Measurements from ENCODE around the gene PLEKHB2. TPM values are rescaled to one million over a fixed set of nuclear protein-coding genes. Genes with fewer than 3 reads are reported as not detected.
"Not testable (repeated sequence)": the region's sequence is repeated elsewhere in the genome, so short reads cannot be mapped to it uniquely, and the experiment has no call there.

PLEKHB2 gene
- total RNA-seq, 2 experiments from 2014 or later: 66.9 to 71.7 TPM

- ATAC-seq (ENCODE audit: poor library complexity) (no peak), DNase-seq (peak in 3 of 14 experiments; percentile 22 to 35 (median 35))
- POLR2A ChIA-PET: no interaction called here
Observed at GRCh38 chr2:131146231-131146630, 41.1 kb downstream of the PLEKHB2 start.

DNA sequence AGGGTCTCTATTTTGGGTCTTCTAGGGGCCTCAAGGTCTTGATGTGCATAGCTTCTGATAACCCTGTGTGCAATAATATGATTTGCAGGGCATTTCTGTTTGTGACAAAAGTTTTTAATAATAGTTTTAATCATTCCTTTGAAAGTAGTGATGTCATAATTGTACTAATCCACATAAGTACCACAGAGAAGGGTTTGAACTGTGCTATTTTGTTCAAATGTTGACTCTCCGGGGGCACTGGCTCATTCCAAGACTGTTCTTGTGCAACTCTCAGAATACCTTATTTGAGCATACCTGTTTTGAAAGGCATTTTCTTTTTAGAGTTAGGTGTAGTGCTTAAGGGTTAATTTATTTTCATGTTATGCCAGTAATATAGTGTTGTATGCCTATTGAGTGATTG lies 41.6 kb downstream of the PLEKHB2 start:
- H3K4me3 ChIP-seq (ENCODE audit: low read length): no peak overlapping the region
- no peaks in the 10 kb centered on the region for H3K4me1 ChIP-seq (ENCODE audit: insufficient read depth, low read length)
- intact Hi-C loops (cut with DNase I, micrococcal nuclease): no loop called here
- no peak for ATAC-seq (ENCODE audit: poor library complexity)
- CTCF ChIA-PET: no interaction called here
- DNase-seq: no peak
- no peak overlapping the region for H3K4me3 Mint-ChIP-seq
- TF ChIP-seq CTCF (IDR thresholded peaks at IDR 0.05): no peak
- H3K9me3 ChIP-seq (ENCODE audit: control insufficient read depth in 1 of 2, insufficient read depth in 1 of 2, low read length in 2 of 2): no peaks in the 10 kb centered on the region
- H3K36me3 Mint-ChIP-seq (ENCODE audit: low read depth): peaks cover 89% of the 10 kb centered on the region
- no peaks in the 10 kb centered on the region for H3K4me1 Mint-ChIP-seq (ENCODE audit: low read depth)
- H3K27me3 Mint-ChIP-seq: no peaks in the 10 kb centered on the region
- POLR2A ChIA-PET: no interaction called here
- no peaks in the 10 kb centered on the region for H3K27me3 ChIP-seq (ENCODE audit: control insufficient read depth in 1 of 2, insufficient read depth in 2 of 2, low read length in 2 of 2)
- no peak overlapping the region for H3K27ac ChIP-seq (ENCODE audit: low read depth in 1 of 2, low read length in 2 of 2)
- no peaks in the 10 kb centered on the region for H3K9me3 Mint-ChIP-seq
- no peak overlapping the region for H3K27ac Mint-ChIP-seq
- H3K36me3 ChIP-seq (ENCODE audit: insufficient read depth, low read length): peaks cover 83% of the 10 kb centered on the region

More at GRCh38 chr2:131146231-131146630, 41.1 kb downstream of the PLEKHB2 start:
- peaks cover 92% of the 10 kb centered on the region for H3K36me3 Mint-ChIP-seq (ENCODE audit: low read depth)
- no peak overlapping the region for H3K4me3 Mint-ChIP-seq
- H3K27me3 Mint-ChIP-seq: no peaks in the 10 kb centered on the region
- TF ChIP-seq CTCF (IDR thresholded peaks at IDR 0.05): no peak
- no peaks in the 10 kb centered on the region for H3K4me1 Mint-ChIP-seq (ENCODE audit: low read depth)
- Histone ChIP-seq H3K27ac (ENCODE audit: low read depth in 1 of 2, low read length in 2 of 2) (no peak overlapping the region), H3K36me3 (ENCODE audit: insufficient read depth, low read length) (peaks cover 85% of the 10 kb centered on the region), H3K4me3 (ENCODE audit: low read length) (no peak overlapping the region), H3K4me1 (ENCODE audit: insufficient read depth, low read length) (no peaks in the 10 kb centered on the region), H3K9me3 (ENCODE audit: control insufficient read depth in 1 of 2, insufficient read depth in 1 of 2, low read length in 2 of 2) (no peaks in the 10 kb centered on the region), H3K27me3 (ENCODE audit: control insufficient read depth in 1 of 2, insufficient read depth in 2 of 2, low read length in 2 of 2) (no peaks in the 10 kb centered on the region)
- CTCF ChIA-PET: interaction anchor here (1.1 kb wide), 1 partner anchor 99 kb away, joined by 3 read pairs; no protein-coding TSS in a partner anchor
- intact Hi-C loops (cut with DNase I, micrococcal nuclease): no loop called here
- no peak overlapping the region for H3K27ac Mint-ChIP-seq
- no peaks in the 10 kb centered on the region for H3K9me3 Mint-ChIP-seq

- ChIA-PET CTCF (interaction anchor here (0.5 kb wide), 1 partner anchor 19 kb away, joined by 3 read pairs; no protein-coding TSS in a partner anchor), POLR2A (no interaction called here)
- Mint-ChIP-seq H3K4me1 (ENCODE audit: low read depth) (no peaks in the 10 kb centered on the region), H3K36me3 (ENCODE audit: low read depth) (peaks cover 74% of the 10 kb centered on the region), H3K4me3 (no peak overlapping the region), H3K9me3 (no peaks in the 10 kb centered on the region), H3K27ac (no peak overlapping the region), H3K27me3 (no peaks in the 10 kb centered on the region)
- no peaks in the 10 kb centered on the region for H3K9me3 ChIP-seq (ENCODE audit: control insufficient read depth in 1 of 2, insufficient read depth in 1 of 2, low read length in 2 of 2)
- no peaks in the 10 kb centered on the region for H3K4me1 ChIP-seq (ENCODE audit: insufficient read depth, low read length)
- H3K4me3 ChIP-seq (ENCODE audit: low read length): no peak overlapping the region
- DNase-seq: no peak
- H3K27me3 ChIP-seq (ENCODE audit: control insufficient read depth in 1 of 2, insufficient read depth in 2 of 2, low read length in 2 of 2): no peaks in the 10 kb centered on the region
- TF ChIP-seq CTCF (IDR thresholded peaks at IDR 0.05): no peak
- H3K27ac ChIP-seq (ENCODE audit: low read depth in 1 of 2, low read length in 2 of 2): no peak overlapping the region
- ATAC-seq (ENCODE audit: poor library complexity): no peak
- peaks cover 68% of the 10 kb centered on the region for H3K36me3 ChIP-seq (ENCODE audit: insufficient read depth, low read length)
- intact Hi-C loops (cut with DNase I, micrococcal nuclease): no loop called here
Observed at GRCh38 chr2:131148426-131148825, 43.3 kb downstream of the PLEKHB2 start.

- ATAC-seq (ENCODE audit: poor library complexity); H3K4me3 Mint-ChIP-seq; H3K4me1 ChIP-seq (ENCODE audit: insufficient read depth, low read length); CTCF ChIA-PET; H3K9me3 Mint-ChIP-seq; POLR2A ChIA-PET; H3K27me3 Mint-ChIP-seq; H3K27ac Mint-ChIP-seq; DNase-seq; H3K27ac ChIP-seq (ENCODE audit: low read depth in 1 of 2, low read length in 2 of 2); H3K27me3 ChIP-seq (ENCODE audit: control insufficient read depth in 1 of 2, insufficient read depth in 2 of 2, low read length in 2 of 2); H3K4me3 ChIP-seq (ENCODE audit: low read length); H3K4me1 Mint-ChIP-seq (ENCODE audit: low read depth); H3K9me3 ChIP-seq (ENCODE audit: control insufficient read depth in 1 of 2, insufficient read depth in 1 of 2, low read length in 2 of 2): not testable (repeated sequence)
- peaks cover 51% of the 10 kb centered on the region for H3K36me3 ChIP-seq (ENCODE audit: insufficient read depth, low read length)
- intact Hi-C loops (cut with DNase I, micrococcal nuclease): loop anchor here (5.0 to 10.0 kb wide), 7 partner anchors 187 to 995 kb away; partner anchors contain the start of gene MZT2A (in 1 of the 2)
- peaks cover 57% of the 10 kb centered on the region for H3K36me3 Mint-ChIP-seq (ENCODE audit: low read depth)
Observed at GRCh38 chr2:131150109-131150508, 45.0 kb downstream of the PLEKHB2 start.
